HCT116 (cell line): ENCODE data around the gene GLTP. TPM values are rescaled to one million over a fixed set of nuclear protein-coding genes. Genes with fewer than 3 reads are reported as not detected.

ENCODE experiments used
- ATAC-seq: fragments of 200-7000 bp; cut with Tn5 transposase; 2 replicates; pipeline ENCODE4 v1.9.1; 2020; ENCODE audit warnings: mild to moderate bottlenecking, moderate library complexity
- BruUV-seq: library from RNA; stranded (reverse); fragments of 400-500 nt; replicated peaks from 2 replicates; lab custom pipeline; 2021; lab: Mats Ljungman, UMichigan
- CTCF ChIA-PET: fragments of 300-600 bp; sonication (Branson Sonifier 250); formaldehyde crosslinking; loops from one replicate; lab custom pipeline; 2021; ENCODE audit warnings: antibody characterized with exemption; lab: Charles Lee
- POLR2A ChIA-PET: fragments of 300-600, 350-600 bp; sonication (Branson Sonifier 250); formaldehyde crosslinking; loops from one replicate; lab custom pipeline; 2021; ENCODE audit warnings: antibody characterized with exemption; lab: Charles Lee
- RAD21 ChIA-PET, 2 experiments: fragments of 300-600 bp; sonication (Branson Sonifier 250); formaldehyde crosslinking; loops; one replicate each; lab custom pipeline; 2023; ENCODE audit warnings: low total read pairs in 2 of 2; ENCODE audit not compliant: uncharacterized antibody in 2 of 2, unreplicated experiment in 2 of 2, low non-redundant PET in 1 of 2; lab: Charles Lee
- DNase-seq: peaks from one replicate; pipeline ENCODE4 v3.0.0-alpha.2; 2010; ENCODE audit warnings: low read depth, low spot score
- H2AFZ ChIP-seq: fragments of 200-600 bp; shearing (Covaris generic), sonication (generic); 2 replicates; pipeline ENCODE4 v1.6.1; 2017; ENCODE audit warnings: low read depth, mixed run types, mixed read lengths, antibody characterized with exemption, low read length; ENCODE audit not compliant: poor library complexity, severe bottlenecking
- H3K27ac ChIP-seq: 2 replicates; pipeline ENCODE4 v1.5.1; 2012; ENCODE audit warnings: low read depth, low read length
- H3K27me3 ChIP-seq: fragments of 200-600 bp; sonication (generic); 2 replicates; pipeline ENCODE4 v1.6.1; 2016; ENCODE audit warnings: mixed run types, low read length, mixed read lengths; ENCODE audit not compliant: insufficient read depth
- H3K36me3 ChIP-seq, 2 experiments: fragments of 200-500 bp in 1 of 2; fragments of 200-600 bp in 1 of 2; sonication (Bioruptor generic) in 1 of 2; sonication (generic) in 1 of 2; 2 replicates each; pipeline versions ENCODE4 v1.5.1 to v1.6.1; 2014 to 2016; ENCODE audit warnings: low read length in 2 of 2, inconsistent platforms in 1 of 2, mixed read lengths in 1 of 2, mixed run types in 1 of 2; ENCODE audit not compliant: insufficient read depth in 2 of 2, control insufficient read depth in 1 of 2
- H3K4me1 ChIP-seq, 2 experiments: fragments of 200-600 bp in 1 of 2; sonication (generic) in 1 of 2; 2 replicates each; pipeline versions ENCODE4 v1.5.1 to v1.6.1; 2012 to 2017; ENCODE audit warnings: low read length in 2 of 2, inconsistent platforms in 1 of 2, mild to moderate bottlenecking in 1 of 2, mixed read lengths in 1 of 2, mixed run types in 1 of 2, moderate library complexity in 1 of 2; ENCODE audit not compliant: insufficient read depth in 2 of 2, control insufficient read depth in 1 of 2
- H3K4me2 ChIP-seq: fragments of 200-600 bp; sonication (generic); 2 replicates; pipeline ENCODE4 v1.6.1; 2017; ENCODE audit warnings: mixed run types, low read length, mixed read lengths
- H3K4me3 ChIP-seq, 2 experiments: fragments of 200-600 bp in 1 of 2; sonication (generic) in 1 of 2; replicated peaks in 1 of 2; 2 replicates each; pipeline ENCODE4 v1.5.1; 2011 to 2016; ENCODE audit warnings: low read length in 2 of 2, control low read depth in 1 of 2, low read depth in 1 of 2, mild to moderate bottlenecking in 1 of 2, mixed read lengths in 1 of 2, mixed run types in 1 of 2
- H3K79me2 ChIP-seq: fragments of 200-600 bp; sonication (generic); 2 replicates; pipeline ENCODE4 v1.6.1; 2017; ENCODE audit warnings: mild to moderate bottlenecking, mixed run types, low read length, moderate library complexity, mixed read lengths; ENCODE audit not compliant: insufficient read depth
- H3K9ac ChIP-seq: fragments of 200-600 bp; sonication (generic); 2 replicates; pipeline ENCODE4 v1.6.1; 2016; ENCODE audit warnings: low read length, mixed read lengths
- H3K9me2 ChIP-seq: fragments of 200-600 bp; sonication (generic), shearing (Covaris generic); 2 replicates; pipeline ENCODE4 v1.6.1; 2017; ENCODE audit warnings: mixed run types, mild to moderate bottlenecking, moderate library complexity; ENCODE audit not compliant: insufficient read depth
- H3K9me3 ChIP-seq, 2 experiments: fragments of 200-500 bp in 1 of 2; fragments of 200-600 bp in 1 of 2; sonication (Bioruptor generic) in 1 of 2; sonication (generic) in 1 of 2; 2 replicates each; pipeline ENCODE4 v1.6.1; 2014 to 2017; ENCODE audit warnings: low read length in 2 of 2, mixed read lengths in 2 of 2, inconsistent platforms in 1 of 2, low read depth in 1 of 2, mild to moderate bottlenecking in 1 of 2, mixed run types in 1 of 2, moderate library complexity in 1 of 2; ENCODE audit not compliant: control insufficient read depth in 1 of 2, insufficient read depth in 1 of 2
- H4K20me1 ChIP-seq: fragments of 200-600 bp; sonication (generic), shearing (Covaris generic); 2 replicates; pipeline ENCODE4 v1.6.1; 2017; ENCODE audit warnings: mixed run types, mild to moderate bottlenecking, moderate library complexity; ENCODE audit not compliant: insufficient read depth
- SIN3A ChIP-seq: IDR thresholded peaks from 2 replicates; pipeline ENCODE4 v1.6.1; 2012; ENCODE audit warnings: low read depth
- SP1 ChIP-seq: IDR thresholded peaks from 2 replicates; pipeline ENCODE4 v1.6.1; 2012; ENCODE audit warnings: low read depth
- SRF ChIP-seq: IDR thresholded peaks from 2 replicates; pipeline ENCODE4 v1.6.1; 2012; ENCODE audit warnings: low read depth
- TCF7L2 ChIP-seq: IDR thresholded peaks from 2 replicates; pipeline ENCODE4 v1.7.0; 2011; ENCODE audit warnings: borderline replicate concordance, inconsistent platforms; ENCODE audit not compliant: insufficient read depth, insufficient read length; ENCODE audit errors: extremely low read depth
- YY1 ChIP-seq: IDR thresholded peaks from 2 replicates; pipeline ENCODE4 v1.6.1; 2011; ENCODE audit warnings: low read length, low read depth, moderate library complexity, mild to moderate bottlenecking; ENCODE audit not compliant: insufficient replicate concordance; ENCODE audit errors: extremely low read depth
- intact Hi-C: fragments of 100-400 bp; cut with micrococcal nuclease; formaldehyde crosslinking; loops from 2 replicates; pipeline ENCODE4 v1.10.0; 2022
- total RNA-seq: library from RNA; stranded (reverse); gene quantifications from one replicate; pipeline ENCODE4 v1.2.1, GENCODE V29; 2021; ENCODE audit not compliant: unreplicated experiment
- TF ChIP-seq, protein P1 (sequence below): IDR thresholded peaks from 2 replicates; pipeline ENCODE4 v1.6.1; 2012; ENCODE audit warnings: low read depth

Gene GLTP
- total RNA-seq, 1 experiment from 2014 or later: 26.6 TPM

DNA sequence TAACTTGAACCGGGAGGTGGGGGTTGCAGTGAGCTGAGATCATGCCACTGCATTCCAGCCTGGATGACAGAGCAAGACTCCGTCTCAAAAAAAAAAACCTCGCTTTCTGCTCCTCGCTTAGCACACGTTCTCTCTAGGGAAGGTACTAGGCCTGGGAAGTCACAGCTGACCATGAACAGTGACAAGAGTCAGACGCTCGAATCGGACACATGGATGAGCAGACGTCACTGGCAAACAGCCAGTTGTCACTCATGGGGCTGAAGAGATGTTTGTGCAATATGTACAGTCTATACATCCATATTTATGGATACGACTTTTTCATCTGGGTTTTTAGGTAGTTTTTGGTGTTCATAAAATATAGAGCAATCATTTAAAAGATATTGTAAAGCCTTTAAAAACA, 39.1 kb upstream of the GLTP start:
- Histone ChIP-seq H3K36me3 (peaks cover 21 to 30% of the 10 kb centered on the region in 2 experiments; a peak in 3 of 4 replicates), H3K4me3 (no peak overlapping the region), H3K4me1 (no peaks in the 10 kb centered on the region), H2AFZ (no peak overlapping the region), H4K20me1 (no peaks in the 10 kb centered on the region), H3K27me3 (no peaks in the 10 kb centered on the region), H3K27ac (no peak overlapping the region), H3K9ac (no peak overlapping the region), H3K9me2 (no peaks in the 10 kb centered on the region), H3K4me2 (no peak overlapping the region), H3K9me3 (no peaks in the 10 kb centered on the region), H3K79me2 (no peaks in the 10 kb centered on the region)
- no TSS peak for BruUV-seq
- DNase-seq (no peak), ATAC-seq (no peak)
- RAD21 ChIA-PET: no interaction called here
- TF ChIP-seq, protein P1, sequence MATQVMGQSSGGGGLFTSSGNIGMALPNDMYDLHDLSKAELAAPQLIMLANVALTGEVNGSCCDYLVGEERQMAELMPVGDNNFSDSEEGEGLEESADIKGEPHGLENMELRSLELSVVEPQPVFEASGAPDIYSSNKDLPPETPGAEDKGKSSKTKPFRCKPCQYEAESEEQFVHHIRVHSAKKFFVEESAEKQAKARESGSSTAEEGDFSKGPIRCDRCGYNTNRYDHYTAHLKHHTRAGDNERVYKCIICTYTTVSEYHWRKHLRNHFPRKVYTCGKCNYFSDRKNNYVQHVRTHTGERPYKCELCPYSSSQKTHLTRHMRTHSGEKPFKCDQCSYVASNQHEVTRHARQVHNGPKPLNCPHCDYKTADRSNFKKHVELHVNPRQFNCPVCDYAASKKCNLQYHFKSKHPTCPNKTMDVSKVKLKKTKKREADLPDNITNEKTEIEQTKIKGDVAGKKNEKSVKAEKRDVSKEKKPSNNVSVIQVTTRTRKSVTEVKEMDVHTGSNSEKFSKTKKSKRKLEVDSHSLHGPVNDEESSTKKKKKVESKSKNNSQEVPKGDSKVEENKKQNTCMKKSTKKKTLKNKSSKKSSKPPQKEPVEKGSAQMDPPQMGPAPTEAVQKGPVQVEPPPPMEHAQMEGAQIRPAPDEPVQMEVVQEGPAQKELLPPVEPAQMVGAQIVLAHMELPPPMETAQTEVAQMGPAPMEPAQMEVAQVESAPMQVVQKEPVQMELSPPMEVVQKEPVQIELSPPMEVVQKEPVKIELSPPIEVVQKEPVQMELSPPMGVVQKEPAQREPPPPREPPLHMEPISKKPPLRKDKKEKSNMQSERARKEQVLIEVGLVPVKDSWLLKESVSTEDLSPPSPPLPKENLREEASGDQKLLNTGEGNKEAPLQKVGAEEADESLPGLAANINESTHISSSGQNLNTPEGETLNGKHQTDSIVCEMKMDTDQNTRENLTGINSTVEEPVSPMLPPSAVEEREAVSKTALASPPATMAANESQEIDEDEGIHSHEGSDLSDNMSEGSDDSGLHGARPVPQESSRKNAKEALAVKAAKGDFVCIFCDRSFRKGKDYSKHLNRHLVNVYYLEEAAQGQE: no peak
- CTCF ChIA-PET: no interaction called here
- intact Hi-C loops: no loop called here
- POLR2A ChIA-PET: no interaction called here

DNA sequence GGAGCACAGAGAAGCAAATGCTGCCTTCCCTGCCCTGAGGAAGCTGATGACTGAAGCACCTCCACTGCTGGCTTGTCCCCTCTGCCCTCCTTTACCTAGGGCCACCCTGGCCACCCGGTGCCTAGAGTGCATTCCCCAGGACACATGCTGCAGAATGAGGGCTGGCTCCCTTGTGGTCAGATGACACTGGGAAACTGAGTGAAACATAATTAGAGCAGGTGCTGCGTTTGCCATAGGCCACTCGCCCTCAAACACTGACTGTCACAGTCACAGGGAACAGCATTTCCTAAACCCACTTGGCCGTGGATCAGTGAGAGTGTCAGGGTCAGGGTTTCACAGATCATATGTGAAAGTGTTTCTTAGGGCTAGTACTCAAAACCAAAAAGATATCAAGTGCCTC, 35.7 kb upstream of the GLTP start:
- BruUV-seq: no TSS peak
- Histone ChIP-seq H3K9me2 (no peaks in the 10 kb centered on the region), H3K79me2 (no peaks in the 10 kb centered on the region), H3K4me1 (no peaks in the 10 kb centered on the region), H3K36me3 (peaks cover 22 to 35% of the 10 kb centered on the region in 2 experiments), H3K27me3 (no peaks in the 10 kb centered on the region), H4K20me1 (no peaks in the 10 kb centered on the region), H3K9me3 (no peaks in the 10 kb centered on the region), H3K4me2 (no peak overlapping the region), H3K9ac (no peak overlapping the region), H3K27ac (no peak overlapping the region), H3K4me3 (no peak overlapping the region), H2AFZ (no peak overlapping the region)
- intact Hi-C loops: no loop called here
- POLR2A ChIA-PET: no interaction called here
- DNase-seq (no peak), ATAC-seq (no peak)
- CTCF ChIA-PET: no interaction called here
- TF ChIP-seq SP1: no peak
- TF ChIP-seq SRF: no peak
- TF ChIP-seq SIN3A: no peak
- TF ChIP-seq YY1: no peak
- no peak for TF ChIP-seq TCF7L2
- RAD21 ChIA-PET: no interaction called here
